Sigmoid colon (tissue), 7 donors: ENCODE measurements around the gene CTIF. TPM values are rescaled to one million over a fixed set of nuclear protein-coding genes. Genes with fewer than 3 reads are reported as not detected.

Experiments
- DNase-seq: peaks from one replicate; pipeline ENCODE4 v3.0.0-alpha.2; 2019
- H3K27ac ChIP-seq, 4 donors: fragments of 200-600 bp; sonication (generic); one replicate each; pipeline ENCODE4 v1.5.1; 2016 to 2019; ENCODE audit warnings: mild to moderate bottlenecking in 1 of 4
- H3K27me3 ChIP-seq, 3 donors: fragments of 200-600 bp; sonication (generic); one replicate each; pipeline ENCODE4 v1.5.1; 2019; ENCODE audit warnings: mild to moderate bottlenecking in 1 of 3
- H3K36me3 ChIP-seq, 4 donors: fragments of 200-600 bp; sonication (generic); one replicate each; pipeline ENCODE4 v1.5.1; 2016 to 2019
- H3K4me1 ChIP-seq, 4 donors: fragments of 200-600 bp; sonication (generic); one replicate each; pipeline ENCODE4 v1.5.1; 2017 to 2019
- H3K4me3 ChIP-seq, 4 donors: fragments of 200-600 bp; sonication (generic); one replicate each; pipeline ENCODE4 v1.5.1; 2017 to 2019; ENCODE audit warnings: mild to moderate bottlenecking in 2 of 4, moderate library complexity in 1 of 4
- H3K9me3 ChIP-seq, 4 donors: fragments of 200-600 bp in 3 of 4; sonication (generic) in 3 of 4; one replicate each; pipeline versions ENCODE4 v1.5.1 to v1.6.1; 2013 to 2019
- EP300 ChIP-seq, 4 donors: sonication (generic); formaldehyde crosslinking; IDR thresholded peaks; one replicate each; pipeline ENCODE4 v1.6.1; 2017; ENCODE audit warnings: antibody characterized with exemption in 4 of 4
- POLR2A ChIP-seq, 2 donors: fragments of 450-650 bp; IDR thresholded peaks; one replicate each; pipeline ENCODE4 v1.6.1; 2016; ENCODE audit warnings: antibody characterized with exemption in 2 of 2, mild to moderate bottlenecking in 2 of 2, moderate library complexity in 2 of 2
- POLR2AphosphoS5 ChIP-seq, 4 donors: sonication (generic); formaldehyde crosslinking; IDR thresholded peaks; one replicate each; pipeline ENCODE4 v1.6.1; 2017; ENCODE audit warnings: antibody characterized with exemption in 4 of 4
- WGBS, 2 donors: extraction: QIAGEN DNeasy Blood & Tissue Kit; methylation state at CpG; one replicate each; pipeline ENCODE4 v1.1.7; 2013; 5-methylcytosine and 5-hydroxymethylcytosine counted together
- intact Hi-C: fragments of 100-400 bp; cut with DNase I; formaldehyde crosslinking; loops from one replicate; pipeline ENCODE4 v1.15.1; 2023
- polyA plus RNA-seq, 3 donors: library from polyadenylated mRNA; stranded (reverse); fragments of 200-250 nt; gene quantifications; one replicate each; pipeline ENCODE4 v1.2.3, GENCODE V29; 2013
- total RNA-seq, 4 donors: library from RNA; depleted of rRNA; stranded (reverse); fragments of >200 nt; gene quantifications; one replicate each; pipeline ENCODE4 v1.1.0, GENCODE V29; 2016
- TF ChIP-seq, protein P1 (sequence below), 4 experiments: fragments of 450-650 bp in 3 of 4; fragments of 200-600 bp in 1 of 4; IDR thresholded peaks; one replicate each; pipeline ENCODE4 v1.5.1; 2016 to 2019; ENCODE audit warnings: antibody characterized with exemption in 4 of 4, mild to moderate bottlenecking in 3 of 4, moderate library complexity in 2 of 4
- donor health status: healthy with polysubstance abuse.
- donor health status: Bipolar disorder and iron deficiency.
- donor health status: healthy.

CTIF gene
- total and polyA plus RNA-seq, 7 donors = 3.6 to 65.9 (median 22.5) TPM

DNA sequence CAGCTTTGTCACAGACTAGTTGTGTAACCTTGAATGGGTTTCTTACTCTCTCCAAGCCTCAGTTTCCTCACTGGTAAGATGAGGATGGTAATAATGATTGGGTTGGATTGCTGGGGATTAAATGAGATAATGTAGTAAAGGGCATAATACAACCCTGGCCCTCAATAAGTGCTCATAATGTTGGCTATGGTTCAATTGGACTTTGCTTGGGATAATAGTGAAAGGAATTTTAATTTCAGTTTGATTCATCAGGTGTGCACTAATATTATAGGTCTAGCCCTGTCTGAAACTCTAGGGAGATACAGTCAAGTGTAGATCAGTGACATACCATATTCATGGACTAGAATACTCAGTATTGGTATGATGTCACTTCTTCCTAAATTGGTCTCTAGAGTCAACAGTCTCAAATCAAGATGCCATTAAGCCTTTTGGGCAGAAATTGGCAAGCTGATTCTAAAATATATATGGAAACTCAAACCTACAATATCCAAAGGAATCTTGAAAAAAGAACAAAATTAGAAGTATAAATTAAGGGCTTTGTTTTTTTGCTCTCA, 250.5 kb downstream of the CTIF start:
- H3K27ac ChIP-seq = peak overlapping the region in 2 of 4 donors; percentile 21 to 37
- H3K4me1 ChIP-seq = peaks cover 0 to 29% (median 7%) of the 10 kb centered on the region in 4 donors
- TF ChIP-seq, protein P1, sequence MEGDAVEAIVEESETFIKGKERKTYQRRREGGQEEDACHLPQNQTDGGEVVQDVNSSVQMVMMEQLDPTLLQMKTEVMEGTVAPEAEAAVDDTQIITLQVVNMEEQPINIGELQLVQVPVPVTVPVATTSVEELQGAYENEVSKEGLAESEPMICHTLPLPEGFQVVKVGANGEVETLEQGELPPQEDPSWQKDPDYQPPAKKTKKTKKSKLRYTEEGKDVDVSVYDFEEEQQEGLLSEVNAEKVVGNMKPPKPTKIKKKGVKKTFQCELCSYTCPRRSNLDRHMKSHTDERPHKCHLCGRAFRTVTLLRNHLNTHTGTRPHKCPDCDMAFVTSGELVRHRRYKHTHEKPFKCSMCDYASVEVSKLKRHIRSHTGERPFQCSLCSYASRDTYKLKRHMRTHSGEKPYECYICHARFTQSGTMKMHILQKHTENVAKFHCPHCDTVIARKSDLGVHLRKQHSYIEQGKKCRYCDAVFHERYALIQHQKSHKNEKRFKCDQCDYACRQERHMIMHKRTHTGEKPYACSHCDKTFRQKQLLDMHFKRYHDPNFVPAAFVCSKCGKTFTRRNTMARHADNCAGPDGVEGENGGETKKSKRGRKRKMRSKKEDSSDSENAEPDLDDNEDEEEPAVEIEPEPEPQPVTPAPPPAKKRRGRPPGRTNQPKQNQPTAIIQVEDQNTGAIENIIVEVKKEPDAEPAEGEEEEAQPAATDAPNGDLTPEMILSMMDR (IDR thresholded peaks at IDR 0.05) = no peak
- TF ChIP-seq POLR2A (IDR thresholded peaks at IDR 0.05) (no peak), POLR2AphosphoS5 (IDR thresholded peaks at IDR 0.05) (no peak), EP300 (IDR thresholded peaks at IDR 0.05) (no peak)
- no peak overlapping the region for H3K4me3 ChIP-seq
- H3K36me3 ChIP-seq = peaks cover 0 to 24% (median 5%) of the 10 kb centered on the region in 4 donors
- H3K9me3 ChIP-seq = no peaks in the 10 kb centered on the region
- intact Hi-C loops = no loop called here
- H3K27me3 ChIP-seq = no peaks in the 10 kb centered on the region
- no peak for DNase-seq

DNA sequence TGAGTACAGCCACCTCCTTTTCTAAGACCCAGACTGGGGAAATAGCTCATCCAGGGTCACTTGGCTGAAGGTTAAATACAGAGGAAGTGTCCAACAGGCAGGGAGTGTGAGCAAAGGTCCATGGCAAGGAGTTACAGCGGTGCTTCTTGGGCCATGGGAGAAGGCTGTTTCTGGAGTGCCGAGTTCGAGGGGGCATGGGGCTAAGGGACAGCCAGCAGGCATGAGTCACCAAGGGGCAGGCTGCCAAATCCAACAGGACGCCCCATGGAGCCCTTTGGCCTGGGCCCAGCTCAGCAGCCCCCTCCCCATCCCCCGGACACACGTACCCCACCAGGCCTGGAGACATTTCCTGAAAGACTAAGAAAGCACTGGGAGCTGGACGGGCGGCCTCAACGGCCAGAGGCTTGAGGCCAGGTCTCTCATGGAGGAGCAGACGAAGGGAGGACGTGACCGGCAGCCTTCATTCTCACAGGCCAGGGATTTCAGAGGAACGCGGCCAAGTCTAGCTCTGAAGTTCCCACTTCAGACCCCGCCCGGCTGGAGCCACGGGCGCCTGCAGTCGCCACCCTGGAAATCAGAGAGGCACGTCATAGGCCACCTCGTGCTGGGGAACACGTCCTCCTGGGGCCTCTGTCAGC, 251.5 kb downstream of the CTIF start:
- peak; percentile 76 for DNase-seq
- Histone ChIP-seq H3K27me3 (no peaks in the 10 kb centered on the region), H3K9me3 (no peaks in the 10 kb centered on the region), H3K27ac (peak overlapping the region; percentile 9 to 44 (median 28)), H3K4me3 (no peak overlapping the region), H3K4me1 (peaks cover 0 to 26% (median 7%) of the 10 kb centered on the region in 4 donors), H3K36me3 (peaks cover 0 to 26% (median 5%) of the 10 kb centered on the region in 4 donors)
- intact Hi-C loops = no loop called here
- TF ChIP-seq EP300 (IDR thresholded peaks at IDR 0.05) (no peak), POLR2AphosphoS5 (IDR thresholded peaks at IDR 0.05) (peak in 2 of 4 donors; percentile 19 to 23)
- 87 to 88% methylated on average over 22 of the region's 22 CpGs for WGBS, 2 donors

DNA sequence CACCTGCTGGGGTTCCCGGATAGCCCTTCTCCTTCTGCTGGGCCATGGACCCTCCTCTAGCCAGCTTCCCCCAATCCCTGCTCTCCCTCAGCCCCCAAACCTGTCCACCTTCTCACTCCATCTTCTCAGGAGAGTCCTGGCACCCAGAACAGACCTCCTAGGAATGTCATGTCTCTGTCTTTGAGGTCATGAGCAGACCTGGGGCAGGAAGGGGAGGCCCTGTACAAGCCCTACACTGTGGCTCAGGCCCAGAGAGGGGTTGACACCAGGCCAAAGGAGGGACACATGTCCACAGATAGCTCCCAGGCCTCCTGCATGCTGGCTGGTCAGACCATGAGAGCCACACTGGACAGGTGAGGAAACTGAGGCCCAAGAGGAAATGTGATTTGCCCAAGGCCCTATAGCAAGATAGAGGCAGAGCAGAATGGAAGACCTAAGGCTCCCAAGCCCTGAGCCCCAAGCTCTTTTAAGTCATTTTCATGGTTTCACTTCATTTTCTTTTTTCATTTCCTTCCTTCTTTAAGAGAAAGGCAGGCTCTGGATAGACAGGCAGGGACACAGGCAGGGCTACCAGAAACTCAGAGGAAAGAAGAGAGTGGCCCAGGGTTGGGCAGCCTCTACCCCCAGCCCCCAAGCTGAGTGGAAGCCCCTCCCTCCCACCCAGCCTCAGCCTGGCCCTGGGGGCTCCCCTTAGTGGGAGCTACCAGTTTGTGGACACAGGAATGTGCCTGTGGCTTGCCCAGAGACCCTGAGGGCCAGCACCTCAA, 252.2 kb downstream of the CTIF start:
- DNase-seq = peak; percentile 52

DNA sequence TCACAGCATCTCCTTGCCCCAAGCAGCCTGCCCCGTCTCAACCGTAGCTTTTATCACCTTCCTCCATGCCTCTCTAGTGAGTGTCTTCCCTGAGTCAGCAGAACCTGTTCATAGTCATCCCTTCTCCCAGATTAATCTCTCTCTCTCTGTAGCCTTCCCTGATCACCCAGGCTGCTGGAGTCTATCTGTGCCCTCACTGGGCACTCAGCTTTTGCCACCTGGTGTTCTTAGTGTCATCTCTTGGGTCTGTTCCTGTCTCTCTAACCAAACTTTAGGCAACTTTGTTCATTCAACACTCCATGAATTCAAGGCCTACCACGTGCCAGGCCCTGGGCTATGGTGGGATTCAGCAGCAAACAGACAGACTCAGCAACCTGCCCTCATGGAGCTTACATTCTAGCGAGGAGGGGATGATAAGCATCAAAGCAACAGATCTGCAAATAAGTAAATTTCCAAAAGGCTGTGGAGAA, 252.8 kb downstream of the CTIF start:
- peaks cover 0 to 33% (median 2%) of the 10 kb centered on the region in 4 donors for H3K36me3 ChIP-seq
- no peaks in the 10 kb centered on the region for H3K27me3 ChIP-seq
- no peaks in the 10 kb centered on the region for H3K9me3 ChIP-seq
- no peak overlapping the region for H3K4me3 ChIP-seq
- peak; percentile 8 for DNase-seq
- no peak overlapping the region for H3K27ac ChIP-seq
- intact Hi-C loops = no loop called here
- WGBS, 2 donors = 91 to 95% methylated on average over 4 of the region's 4 CpGs
- peaks cover 0 to 21% (median 7%) of the 10 kb centered on the region in 4 donors for H3K4me1 ChIP-seq
- TF ChIP-seq POLR2AphosphoS5 (IDR thresholded peaks at IDR 0.05) (no peak), EP300 (IDR thresholded peaks at IDR 0.05) (no peak), POLR2A (IDR thresholded peaks at IDR 0.05) (no peak)
- TF ChIP-seq, protein P1 (IDR thresholded peaks at IDR 0.05) = no peak

More for the DNA sequence above, 252.2 kb downstream of the CTIF start:
- 81 to 98% methylated on average over 1 of the region's 1 CpG for WGBS, 2 donors
- Histone ChIP-seq H3K27me3 (no peaks in the 10 kb centered on the region), H3K4me1 (peaks cover 0 to 26% (median 7%) of the 10 kb centered on the region in 4 donors), H3K4me3 (no peak overlapping the region), H3K27ac (peak overlapping the region; percentile 9 to 44 (median 28)), H3K9me3 (no peaks in the 10 kb centered on the region), H3K36me3 (peaks cover 0 to 28% (median 4%) of the 10 kb centered on the region in 4 donors)
- intact Hi-C loops = no loop called here
- TF ChIP-seq POLR2A (IDR thresholded peaks at IDR 0.05) (no peak), EP300 (IDR thresholded peaks at IDR 0.05) (no peak), POLR2AphosphoS5 (IDR thresholded peaks at IDR 0.05) (no peak)
- TF ChIP-seq, protein P1 (IDR thresholded peaks at IDR 0.05) = no peak

DNA sequence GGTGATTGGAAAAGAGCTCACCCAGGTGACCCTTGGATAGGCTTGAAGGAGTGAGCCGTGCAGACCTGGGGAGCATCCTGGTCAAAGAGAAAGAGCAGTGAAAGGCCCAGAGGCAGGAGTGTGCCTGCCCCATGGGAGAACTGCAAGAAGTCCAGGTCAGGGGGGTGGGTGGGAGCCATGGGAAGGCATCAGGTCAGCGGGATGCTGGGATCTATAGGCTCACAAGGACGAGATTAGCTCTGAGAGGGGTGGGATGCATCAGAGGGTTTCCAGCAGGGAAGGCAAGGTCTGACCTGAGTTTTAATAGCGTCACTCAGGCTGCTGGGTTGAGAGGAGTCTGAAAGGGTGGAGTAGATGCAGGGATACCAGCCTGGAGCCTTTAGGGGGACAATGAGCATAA, 253.3 kb downstream of the CTIF start:
- peaks cover 0 to 35% (median 2%) of the 10 kb centered on the region in 4 donors for H3K36me3 ChIP-seq
- peak; percentile 12 for DNase-seq
- intact Hi-C loops = no loop called here
- H3K9me3 ChIP-seq = no peaks in the 10 kb centered on the region
- H3K27me3 ChIP-seq = no peaks in the 10 kb centered on the region
- no peak overlapping the region for H3K4me3 ChIP-seq
- WGBS, 2 donors = 96 to 98% methylated on average over 4 of the region's 4 CpGs
- no peak for TF ChIP-seq POLR2A (IDR thresholded peaks at IDR 0.05)
- no peak for TF ChIP-seq POLR2AphosphoS5 (IDR thresholded peaks at IDR 0.05)
- TF ChIP-seq, protein P1 (IDR thresholded peaks at IDR 0.05) = no peak
- TF ChIP-seq EP300 (IDR thresholded peaks at IDR 0.05) = no peak
- H3K27ac ChIP-seq = no peak overlapping the region
- H3K4me1 ChIP-seq = peaks cover 0 to 17% (median 5%) of the 10 kb centered on the region in 4 donors
